ENCODE data around the gene OXLD1.
"Not testable (repeated sequence)": the region's sequence is repeated elsewhere in the genome, so short reads cannot be mapped to it uniquely, and the experiment has no call there.

Gene OXLD1

GRCh38 chr17:81682565-81683207, 16.3 kb upstream of the OXLD1 start:
- no peak for DNase-seq (ENCODE audit: low read depth)

GRCh38 chr17:81681672-81682071, 15.3 kb upstream of the OXLD1 start:
- no peak for DNase-seq (ENCODE audit: low read depth)

- DNase-seq (ENCODE audit: low read depth) = no peak
Observed at GRCh38 chr17:81680150-81680549, 13.7 kb upstream of the OXLD1 start.

- no peak for DNase-seq (ENCODE audit: low read depth)
Observed at GRCh38 chr17:81676906-81677305, 10.5 kb upstream of the OXLD1 start.

DNA sequence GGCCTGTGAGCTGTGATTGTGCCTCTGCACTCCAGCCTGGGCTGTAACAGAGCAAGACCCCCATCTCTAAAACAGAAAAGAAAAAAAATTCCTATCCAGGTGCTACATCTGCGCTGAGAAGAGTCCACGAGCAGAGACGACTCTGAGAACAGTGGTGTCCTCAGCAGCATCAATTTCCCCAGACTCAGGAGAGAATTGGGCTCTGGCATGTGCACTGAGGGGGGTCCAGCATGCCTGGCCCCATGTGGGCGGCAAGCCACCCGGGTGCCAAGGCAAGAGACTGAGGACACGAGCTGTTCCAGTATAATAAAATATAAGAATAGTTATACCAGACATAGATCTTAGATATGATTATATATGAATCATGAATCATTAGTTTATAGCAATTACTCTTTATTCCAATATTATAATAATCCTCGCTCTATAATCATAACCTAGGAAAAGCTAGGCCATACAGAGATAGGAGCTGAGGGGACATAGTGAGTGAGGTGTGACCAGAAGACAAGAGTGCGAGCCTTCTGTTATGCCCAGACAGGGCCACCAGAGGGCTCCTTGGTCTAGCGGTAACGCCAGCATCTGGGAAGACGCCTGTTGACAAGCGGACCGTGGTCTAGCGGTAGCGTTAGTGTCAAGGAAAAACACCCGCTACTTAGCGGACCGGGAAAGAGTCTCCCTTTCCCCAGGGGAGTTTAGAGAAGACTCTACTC, 9.3 kb upstream of the OXLD1 start:
- DNase-seq (ENCODE audit: low read depth) = not testable (repeated sequence)

DNA sequence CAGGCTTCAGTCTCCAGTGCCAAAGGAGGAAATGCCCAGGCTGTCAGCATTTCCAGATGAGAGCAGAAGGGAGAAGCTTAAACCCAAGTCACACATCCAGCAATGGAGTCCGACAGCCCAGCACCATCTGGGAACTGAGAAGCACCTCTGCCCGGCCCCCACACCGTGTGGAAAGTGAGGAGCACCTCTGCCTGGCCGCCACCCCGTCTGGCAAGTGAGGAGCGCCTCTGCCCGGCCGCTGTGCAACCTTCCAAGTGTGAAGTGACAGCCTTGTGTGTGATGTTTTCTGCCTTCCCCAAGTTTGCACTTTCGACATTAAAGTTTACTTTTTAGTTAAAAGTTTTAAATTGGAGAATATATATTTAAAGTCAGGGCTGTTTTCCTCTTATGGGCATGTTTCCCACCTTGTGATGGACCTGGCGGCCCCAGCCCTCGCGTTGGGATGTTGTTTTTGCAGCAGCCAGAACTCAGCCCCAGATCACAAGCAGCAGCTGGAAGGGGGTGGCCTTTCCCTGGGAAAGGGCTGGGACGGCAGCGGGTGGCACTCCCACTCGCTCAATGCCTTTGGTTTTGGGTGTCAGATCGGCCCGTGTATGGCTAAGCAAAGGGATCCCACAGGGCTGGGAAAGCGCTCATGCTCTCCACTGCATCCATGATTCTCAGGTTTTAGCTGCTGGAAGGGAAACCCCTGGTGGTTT, 7.3 kb upstream of the OXLD1 start:
- DNase-seq (ENCODE audit: low read depth) = no peak

- no peak for DNase-seq (ENCODE audit: low read depth)
Observed at GRCh38 chr17:81672954-81673353, 6.5 kb upstream of the OXLD1 start.

- no peak for DNase-seq (ENCODE audit: low read depth)
Observed at GRCh38 chr17:81672504-81672903, 6.1 kb upstream of the OXLD1 start.

- no peak for DNase-seq (ENCODE audit: low read depth)
Observed at GRCh38 chr17:81667754-81668153, 1.3 kb upstream of the OXLD1 start.

DNA sequence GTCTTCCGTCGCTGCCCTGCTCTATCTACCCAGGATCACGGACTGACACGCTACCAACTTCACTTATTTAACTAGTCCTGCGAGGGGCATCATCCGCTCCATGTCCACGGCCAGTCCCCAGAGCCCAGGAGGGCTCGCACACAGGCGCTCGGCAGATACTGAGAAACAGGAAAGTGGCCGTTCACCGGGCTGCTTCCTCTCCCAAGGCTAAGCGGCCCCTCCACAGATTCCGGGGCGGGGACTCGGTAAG, 388 bp downstream of the OXLD1 start:
- DNase-seq (ENCODE audit: low read depth) = no peak

- DNase-seq (ENCODE audit: low read depth) = no peak
Observed at GRCh38 chr17:81665205-81666091, 957 bp downstream of the OXLD1 start.

DNA sequence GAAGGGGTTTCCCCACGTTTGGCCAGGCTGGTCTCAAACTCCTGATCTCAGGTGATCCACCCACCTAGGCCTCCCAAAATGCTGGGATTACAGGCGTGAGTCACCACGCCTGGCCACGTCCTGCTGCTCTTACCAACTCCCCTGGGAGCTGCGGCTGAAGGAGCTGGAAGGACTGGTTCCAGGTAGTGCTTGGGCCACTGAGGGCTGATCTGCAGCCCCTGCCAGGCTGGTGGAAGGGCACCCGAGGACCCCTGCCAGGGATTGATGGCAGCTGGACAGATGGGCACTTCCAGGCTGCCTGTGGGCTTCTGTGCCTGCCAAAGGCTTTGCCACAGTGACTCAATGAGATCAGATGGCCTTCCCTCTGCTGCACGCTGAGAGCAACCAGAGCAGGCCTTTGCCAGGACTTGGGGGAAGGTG, 2.3 kb downstream of the OXLD1 start:
- DNase-seq (ENCODE audit: low read depth) = no peak

DNA sequence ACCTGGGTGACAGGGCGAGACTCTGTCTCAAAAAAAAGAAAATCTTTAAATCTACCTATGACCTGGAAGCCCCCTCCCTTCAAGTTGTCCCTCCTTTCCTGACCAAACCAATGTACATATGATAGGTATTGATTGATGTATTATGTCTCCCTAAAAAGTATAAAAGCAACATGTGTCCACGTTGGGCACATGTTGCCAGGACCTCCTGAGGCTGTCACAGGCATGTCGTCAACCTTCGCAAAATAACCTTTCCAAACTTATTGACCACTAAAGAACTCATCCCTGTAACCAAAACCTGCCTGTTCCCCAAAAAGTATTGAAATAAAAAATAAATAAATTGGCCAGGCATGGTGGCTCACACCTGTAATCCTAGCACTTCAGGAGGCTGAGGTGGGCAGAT, 4.4 kb downstream of the OXLD1 start:
- DNase-seq (ENCODE audit: low read depth) = no peak

DNA sequence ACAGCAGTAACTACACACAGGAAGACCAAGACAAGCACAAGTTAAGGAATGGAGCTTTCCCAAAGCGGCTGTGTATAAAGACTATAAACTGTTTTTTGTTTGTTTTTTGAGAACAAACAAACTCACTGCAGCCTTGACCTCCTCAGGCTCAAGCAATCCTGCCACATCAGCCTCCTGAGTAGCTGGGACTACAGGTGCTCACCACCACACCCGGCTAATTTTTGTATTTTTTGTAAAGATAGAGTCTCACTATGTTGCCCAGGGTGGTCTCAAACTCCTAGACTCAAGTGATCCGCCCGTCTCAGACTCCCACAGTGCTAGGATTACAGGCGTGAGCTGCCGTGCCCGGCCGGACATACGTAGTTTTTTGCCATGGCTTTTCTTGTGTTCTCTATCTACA, 6.0 kb downstream of the OXLD1 start:
- DNase-seq (ENCODE audit: low read depth) = no peak

DNA sequence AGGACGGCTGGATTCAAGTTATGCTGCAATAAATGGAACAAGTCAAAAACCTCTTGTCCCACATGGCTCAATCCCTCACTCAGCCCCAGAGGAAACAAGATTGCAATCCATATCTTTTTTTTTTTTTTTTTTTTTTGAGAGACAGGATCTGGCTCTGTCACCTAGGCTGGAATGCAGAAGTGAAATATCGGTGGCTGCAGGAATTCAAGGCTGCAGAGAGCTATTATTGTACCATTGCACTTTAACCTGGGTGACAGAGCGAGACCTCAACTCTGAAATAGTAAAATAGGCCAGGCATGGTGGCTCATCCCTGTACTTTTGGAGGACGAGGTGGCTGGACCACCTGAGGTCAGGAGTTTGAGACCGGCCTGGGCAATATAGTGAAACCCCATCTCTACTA, 7.4 kb downstream of the OXLD1 start:
- no peak for DNase-seq (ENCODE audit: low read depth)

DNA sequence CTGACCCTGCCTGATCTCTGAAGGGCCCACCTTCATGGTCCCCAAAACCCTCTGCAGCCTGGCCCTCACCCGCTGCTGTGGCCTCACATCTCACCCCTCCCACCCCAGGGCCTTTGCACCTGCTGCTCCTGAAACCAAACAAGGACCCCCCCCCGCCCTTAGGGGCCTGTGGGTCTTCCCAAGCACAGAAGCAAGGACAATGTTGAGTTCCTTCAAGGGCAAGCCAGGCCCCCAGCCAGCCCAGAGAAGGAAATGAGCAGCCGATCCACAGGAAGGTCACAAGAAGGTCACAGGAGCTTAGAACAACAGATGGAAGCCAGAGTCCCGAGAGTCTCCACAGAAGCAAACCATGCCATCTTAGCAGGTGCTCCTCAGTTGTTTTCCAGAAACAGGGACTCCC, 9.6 kb downstream of the OXLD1 start:
- DNase-seq (ENCODE audit: low read depth) = no peak

- DNase-seq (ENCODE audit: low read depth) = no peak
Observed at GRCh38 chr17:81656118-81656743, 10.2 kb downstream of the OXLD1 start, which contains the start of gene PDE6G. TSS of gene PDE6G (minus strand) at chr17:81656542. CDS start at chr17:81653305, 3,237 bp downstream.

- DNase-seq (ENCODE audit: low read depth) = no peak
Observed at GRCh38 chr17:81655378-81656117, 10.9 kb downstream of the OXLD1 start.

DNA sequence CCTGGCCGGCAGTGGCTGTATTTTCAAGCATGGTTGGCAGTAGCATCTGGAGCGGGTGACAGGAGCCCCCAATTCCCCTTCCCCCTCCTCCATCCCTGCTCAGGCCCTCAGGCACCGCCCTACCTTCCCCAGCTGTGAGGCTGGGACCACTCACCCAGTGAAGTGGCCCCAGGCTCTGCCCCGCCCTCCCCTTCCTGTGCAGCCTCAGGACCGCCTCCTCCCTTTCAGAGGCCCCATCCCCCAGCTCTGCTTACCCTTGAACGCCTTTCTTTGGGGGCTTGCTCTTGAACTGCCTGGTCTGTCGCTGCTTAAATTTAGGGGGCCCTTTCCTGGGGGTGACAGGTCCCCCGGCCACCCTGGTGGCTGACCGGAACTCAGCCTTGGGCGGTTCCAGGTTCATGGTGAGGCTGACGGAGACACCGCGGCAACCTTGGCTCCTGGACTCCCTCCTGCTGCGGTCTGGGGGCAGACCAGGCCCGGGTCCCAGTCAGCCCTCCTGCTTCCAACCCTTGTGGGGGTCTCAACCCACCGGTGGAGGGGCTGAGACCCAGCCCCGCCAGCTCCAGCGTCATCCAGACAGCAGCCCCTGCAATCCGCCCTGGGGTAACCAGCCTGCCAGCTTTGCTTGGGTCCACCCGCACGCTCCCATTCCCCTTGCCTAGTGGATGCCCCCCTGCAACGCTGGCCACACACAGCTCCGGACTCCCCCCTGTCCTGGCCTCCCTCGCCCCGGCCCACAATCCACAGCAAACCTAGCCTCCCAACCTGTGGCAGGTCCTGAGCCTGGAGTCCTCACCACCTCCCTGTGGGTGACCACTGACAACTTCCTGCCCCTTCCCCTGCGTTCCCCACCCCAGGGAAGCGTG, 13.3 kb downstream of the OXLD1 start:
- DNase-seq (ENCODE audit: low read depth) = no peak

GRCh38 chr17:81651692-81652091, 14.7 kb downstream of the OXLD1 start:
- peak; percentile 71 for DNase-seq (ENCODE audit: low read depth)

Data from HS-5 (cell line).